NT2/D1 (cell line): ENCODE results near the gene STARD5.

Experiments
- SUZ12 ChIP-seq: IDR thresholded peaks from 2 replicates; pipeline ENCODE4 v1.6.1; 2011; ENCODE audit not compliant: insufficient read length, insufficient read depth; ENCODE audit errors: extremely low read depth
- YY1 ChIP-seq: IDR thresholded peaks from 2 replicates; pipeline ENCODE4 v1.6.1; 2011; ENCODE audit not compliant: insufficient read length, insufficient read depth

- no peak for TF ChIP-seq SUZ12
- TF ChIP-seq YY1, result no peak
These were observed 3.6 kb upstream of the STARD5 start for GRCh38 chr15:81327516-81327915.
